ENCODE results near the gene IRF2.
"Not testable (repeated sequence)": the region's sequence is repeated elsewhere in the genome, so short reads cannot be mapped to it uniquely, and the experiment has no call there.

Gene IRF2

GRCh38 chr4:184348311-184349233 is 125.8 kb downstream of the IRF2 start:
- peaks cover 16% of the 10 kb centered on the region for H3K4me1 Mint-ChIP-seq (ENCODE audit: low read depth)
- H3K27ac Mint-ChIP-seq: no peak overlapping the region

GRCh38 chr4:184347251-184348239 is 126.8 kb downstream of the IRF2 start:
- Mint-ChIP-seq H3K4me1 (ENCODE audit: low read depth) (peaks cover 21% of the 10 kb centered on the region), H3K27me3 (ENCODE audit: low read depth) (peaks cover 4% of the 10 kb centered on the region), H3K27ac (no peak overlapping the region), H3K4me3 (no peak overlapping the region), H3K36me3 (ENCODE audit: low read depth) (no peaks in the 10 kb centered on the region), H3K9me3 (peaks cover 7% of the 10 kb centered on the region)

More at GRCh38 chr4:184348311-184349233, 125.8 kb downstream of the IRF2 start:
- H3K9me3 Mint-ChIP-seq: peaks cover 7% of the 10 kb centered on the region
- peaks cover 4% of the 10 kb centered on the region for H3K27me3 Mint-ChIP-seq (ENCODE audit: low read depth)
- H3K4me3 Mint-ChIP-seq: no peak overlapping the region
- no peaks in the 10 kb centered on the region for H3K36me3 Mint-ChIP-seq (ENCODE audit: low read depth)

GRCh38 chr4:184346682-184347081 is 127.7 kb downstream of the IRF2 start:
- H3K4me1 Mint-ChIP-seq (ENCODE audit: low read depth): peaks cover 23% of the 10 kb centered on the region
- H3K27me3 Mint-ChIP-seq (ENCODE audit: low read depth): peaks cover 4% of the 10 kb centered on the region
- no peak overlapping the region for H3K27ac Mint-ChIP-seq
- no peaks in the 10 kb centered on the region for H3K36me3 Mint-ChIP-seq (ENCODE audit: low read depth)
- H3K4me3 Mint-ChIP-seq: no peak overlapping the region
- peaks cover 7% of the 10 kb centered on the region for H3K9me3 Mint-ChIP-seq

GRCh38 chr4:184346273-184346672 is 128.1 kb downstream of the IRF2 start:
- H3K27ac Mint-ChIP-seq; H3K4me3 Mint-ChIP-seq; H3K27me3 Mint-ChIP-seq (ENCODE audit: low read depth); H3K36me3 Mint-ChIP-seq (ENCODE audit: low read depth); H3K9me3 Mint-ChIP-seq: not testable (repeated sequence)
- H3K4me1 Mint-ChIP-seq (ENCODE audit: low read depth): peaks cover 23% of the 10 kb centered on the region

GRCh38 chr4:184345573-184345922 is 128.8 kb downstream of the IRF2 start:
- Mint-ChIP-seq H3K27ac (no peak overlapping the region), H3K4me1 (ENCODE audit: low read depth) (peaks cover 23% of the 10 kb centered on the region), H3K27me3 (ENCODE audit: low read depth) (no peaks in the 10 kb centered on the region), H3K36me3 (ENCODE audit: low read depth) (no peaks in the 10 kb centered on the region), H3K9me3 (no peaks in the 10 kb centered on the region), H3K4me3 (no peak overlapping the region)

DNA sequence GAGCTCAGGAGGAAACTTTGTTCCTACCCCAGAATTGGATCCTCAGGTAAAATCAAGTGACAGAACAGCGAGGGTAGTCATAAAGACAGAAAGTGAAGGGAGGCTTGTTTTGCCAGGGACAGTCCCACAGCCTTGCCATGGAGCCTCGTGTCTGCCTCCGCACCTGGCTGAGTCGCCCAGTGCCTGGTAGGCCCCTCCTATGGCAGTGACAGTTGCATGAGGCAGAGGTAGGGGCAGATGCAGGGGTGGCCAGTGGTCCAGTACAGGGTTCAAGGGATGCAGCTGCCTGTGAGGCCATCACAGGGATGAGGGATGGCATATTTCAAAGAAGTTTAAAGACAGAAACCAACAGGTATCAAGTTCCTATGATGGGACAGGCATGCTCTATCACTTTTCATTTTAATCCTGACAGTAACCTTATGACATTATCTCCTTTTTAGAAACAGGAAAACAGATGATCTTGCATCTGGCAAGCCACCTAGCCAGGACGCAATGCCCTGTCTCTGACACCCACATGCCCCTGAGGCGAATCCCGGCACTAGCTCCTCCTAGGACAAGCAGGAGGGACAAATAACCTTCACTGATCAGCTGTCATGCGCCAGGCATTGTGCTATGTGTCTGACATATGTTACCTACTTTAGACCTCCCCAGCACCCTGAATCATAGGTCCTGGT is 129.3 kb downstream of the IRF2 start:
- H3K4me3 Mint-ChIP-seq: no peak overlapping the region
- H3K27me3 Mint-ChIP-seq (ENCODE audit: low read depth): no peaks in the 10 kb centered on the region
- no peak overlapping the region for H3K27ac Mint-ChIP-seq
- peaks cover 23% of the 10 kb centered on the region for H3K4me1 Mint-ChIP-seq (ENCODE audit: low read depth)
- H3K9me3 Mint-ChIP-seq: no peaks in the 10 kb centered on the region
- H3K36me3 Mint-ChIP-seq (ENCODE audit: low read depth): no peaks in the 10 kb centered on the region

DNA sequence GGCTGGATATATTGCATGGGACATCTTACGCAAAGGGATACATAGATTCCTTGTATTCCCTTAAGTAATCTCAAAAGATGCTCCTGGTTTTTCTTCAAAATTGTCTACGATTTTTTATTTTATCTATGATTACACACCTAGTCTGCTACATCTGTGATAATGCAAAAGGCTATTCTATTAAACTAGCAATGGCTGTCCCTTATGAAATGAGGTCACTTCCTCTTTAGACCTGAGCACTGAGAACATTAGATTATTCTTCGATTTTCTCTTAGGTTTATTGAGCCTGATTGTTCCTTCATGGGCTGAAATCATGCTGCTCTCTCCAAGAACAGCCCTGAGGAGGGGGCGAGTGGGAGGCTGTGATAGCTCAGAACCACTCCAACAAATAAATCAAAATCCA is 129.9 kb downstream of the IRF2 start:
- Mint-ChIP-seq H3K4me3 (peak overlapping the region; percentile 84), H3K4me1 (ENCODE audit: low read depth) (peaks cover 24% of the 10 kb centered on the region), H3K9me3 (no peaks in the 10 kb centered on the region), H3K36me3 (ENCODE audit: low read depth) (no peaks in the 10 kb centered on the region), H3K27me3 (ENCODE audit: low read depth) (no peaks in the 10 kb centered on the region), H3K27ac (peak overlapping the region; percentile 6)

GRCh38 chr4:184343502-184344177 is 130.7 kb downstream of the IRF2 start:
- Mint-ChIP-seq H3K4me3 (peak overlapping the region; percentile 84), H3K4me1 (ENCODE audit: low read depth) (peaks cover 27% of the 10 kb centered on the region), H3K27me3 (ENCODE audit: low read depth) (no peaks in the 10 kb centered on the region), H3K36me3 (ENCODE audit: low read depth) (no peaks in the 10 kb centered on the region), H3K27ac (peak overlapping the region; percentile 68), H3K9me3 (peaks cover 3% of the 10 kb centered on the region)

DNA sequence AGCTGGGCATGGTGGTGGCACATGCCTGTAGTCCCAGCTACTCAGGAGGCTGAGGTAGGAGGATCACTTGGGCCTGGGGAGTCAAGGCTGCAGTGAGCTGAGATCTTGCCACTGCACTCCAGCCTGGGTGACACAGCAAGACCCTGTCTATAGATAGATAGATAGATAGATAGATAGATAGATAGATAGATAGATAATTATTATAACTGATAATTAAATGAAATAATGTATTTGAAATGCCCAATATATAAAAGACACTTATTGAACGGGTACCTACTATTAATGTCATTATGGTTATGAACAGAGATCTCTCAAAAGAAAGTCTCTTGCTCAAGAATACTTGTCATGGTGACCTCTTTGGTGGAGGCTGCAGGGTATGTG is 131.5 kb downstream of the IRF2 start:
- H3K9me3 Mint-ChIP-seq: peaks cover 11% of the 10 kb centered on the region
- H3K4me3 Mint-ChIP-seq: peak overlapping the region; percentile 84
- peak overlapping the region; percentile 68 for H3K27ac Mint-ChIP-seq
- not testable (repeated sequence) for H3K27me3 Mint-ChIP-seq (ENCODE audit: low read depth); H3K36me3 Mint-ChIP-seq (ENCODE audit: low read depth)
- H3K4me1 Mint-ChIP-seq (ENCODE audit: low read depth): peaks cover 30% of the 10 kb centered on the region

DNA sequence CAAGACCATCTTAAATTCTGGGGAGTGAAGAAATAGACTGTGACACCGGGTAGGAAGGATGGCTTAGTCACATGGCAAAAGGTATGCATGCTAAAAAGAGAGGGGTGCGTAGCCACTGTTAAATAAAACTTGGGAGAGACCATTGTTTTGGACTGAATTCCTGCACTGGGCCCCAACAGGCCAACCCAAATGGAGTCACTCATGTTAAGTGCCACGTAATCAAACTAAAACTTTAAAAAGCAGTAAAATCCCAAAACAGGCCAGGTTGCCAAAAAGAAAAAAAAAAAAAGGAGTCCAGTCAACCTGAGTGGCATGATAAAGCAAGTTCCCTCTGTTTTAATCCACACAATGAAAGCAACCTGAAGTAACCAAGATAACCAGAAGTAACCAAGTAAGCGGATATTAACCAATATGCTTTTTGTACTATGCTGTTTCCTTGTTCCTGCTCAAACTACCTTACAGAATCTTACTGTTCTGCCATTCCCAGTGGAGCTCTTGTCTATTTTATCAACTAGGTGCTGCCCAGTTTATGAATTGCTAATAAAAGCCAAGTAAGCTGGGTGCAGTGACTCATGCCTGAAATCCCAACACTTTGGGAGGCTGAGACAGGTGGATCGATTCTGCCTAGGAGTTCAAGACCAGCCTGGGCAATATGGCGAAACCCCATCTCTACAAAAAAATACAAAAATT is 132.0 kb downstream of the IRF2 start:
- no peak overlapping the region for H3K27ac Mint-ChIP-seq
- peak overlapping the region; percentile 46 for H3K4me3 Mint-ChIP-seq
- peaks cover 29% of the 10 kb centered on the region for H3K4me1 Mint-ChIP-seq (ENCODE audit: low read depth)

GRCh38 chr4:184339398-184340193 is 134.8 kb downstream of the IRF2 start:
- Mint-ChIP-seq H3K4me1 (ENCODE audit: low read depth) (peaks cover 40% of the 10 kb centered on the region), H3K9me3 (peaks cover 30% of the 10 kb centered on the region), H3K36me3 (ENCODE audit: low read depth) (peaks cover 12% of the 10 kb centered on the region)
- H3K27ac Mint-ChIP-seq; H3K27me3 Mint-ChIP-seq (ENCODE audit: low read depth); H3K4me3 Mint-ChIP-seq: not testable (repeated sequence)

More for the DNA sequence above, 132.0 kb downstream of the IRF2 start:
- H3K36me3 Mint-ChIP-seq (ENCODE audit: low read depth): peaks cover 3% of the 10 kb centered on the region
- H3K27me3 Mint-ChIP-seq (ENCODE audit: low read depth): no peaks in the 10 kb centered on the region
- peaks cover 14% of the 10 kb centered on the region for H3K9me3 Mint-ChIP-seq

DNA sequence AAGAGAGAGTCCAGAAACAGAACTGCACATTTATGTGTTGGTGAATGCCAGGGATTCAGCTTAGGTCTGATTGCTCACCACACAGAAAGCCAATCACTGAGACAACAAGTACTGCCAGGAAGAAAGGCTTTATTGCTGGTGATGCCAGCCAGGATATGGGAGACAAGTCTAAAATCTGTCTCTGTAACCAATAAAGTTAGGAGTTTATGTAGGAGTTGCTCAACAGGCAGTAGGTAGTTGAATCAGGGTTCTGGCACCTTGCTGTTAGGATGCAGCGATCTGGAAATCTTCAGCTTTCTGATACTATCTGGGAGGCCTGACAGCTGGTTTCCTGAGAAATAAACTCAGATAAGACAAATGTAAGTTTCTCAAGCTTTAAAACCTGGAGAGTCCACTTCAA is 136.4 kb downstream of the IRF2 start:
- no peak overlapping the region for H3K4me3 Mint-ChIP-seq
- peaks cover 27% of the 10 kb centered on the region for H3K4me1 Mint-ChIP-seq (ENCODE audit: low read depth)
- H3K27ac Mint-ChIP-seq: no peak overlapping the region
- peaks cover 16% of the 10 kb centered on the region for H3K36me3 Mint-ChIP-seq (ENCODE audit: low read depth)
- H3K9me3 Mint-ChIP-seq: peaks cover 37% of the 10 kb centered on the region
- no peaks in the 10 kb centered on the region for H3K27me3 Mint-ChIP-seq (ENCODE audit: low read depth)
